ENCODE measurements around the gene JPH3. TPM values are rescaled to one million over a fixed set of nuclear protein-coding genes. Genes with fewer than 3 reads are reported as not detected.

The JPH3 gene
- total RNA-seq, 1 experiment from 2014 or later: not detected

DNA sequence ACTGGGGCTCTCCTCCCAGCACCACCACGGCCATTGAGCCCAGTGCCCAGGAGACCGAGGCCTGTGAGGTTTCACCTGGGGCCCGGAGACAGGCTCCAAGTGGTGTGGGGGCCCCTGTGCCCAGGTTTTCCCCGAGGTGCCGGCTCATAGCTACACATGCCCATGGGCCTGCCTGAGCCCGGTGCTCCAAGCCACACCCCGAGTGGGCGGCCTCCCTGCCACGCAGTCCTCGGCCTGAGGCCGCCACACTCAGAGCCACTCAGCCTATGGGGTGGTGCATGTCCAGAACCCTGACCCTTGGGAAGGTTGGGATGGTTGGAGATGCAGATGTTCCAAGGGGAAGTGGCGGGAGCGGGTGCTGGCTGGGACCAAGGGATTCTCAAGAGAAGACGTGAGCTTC lies 24.1 kb downstream of the JPH3 start:
- DNase-seq (ENCODE audit: low read depth): no peak

DNA sequence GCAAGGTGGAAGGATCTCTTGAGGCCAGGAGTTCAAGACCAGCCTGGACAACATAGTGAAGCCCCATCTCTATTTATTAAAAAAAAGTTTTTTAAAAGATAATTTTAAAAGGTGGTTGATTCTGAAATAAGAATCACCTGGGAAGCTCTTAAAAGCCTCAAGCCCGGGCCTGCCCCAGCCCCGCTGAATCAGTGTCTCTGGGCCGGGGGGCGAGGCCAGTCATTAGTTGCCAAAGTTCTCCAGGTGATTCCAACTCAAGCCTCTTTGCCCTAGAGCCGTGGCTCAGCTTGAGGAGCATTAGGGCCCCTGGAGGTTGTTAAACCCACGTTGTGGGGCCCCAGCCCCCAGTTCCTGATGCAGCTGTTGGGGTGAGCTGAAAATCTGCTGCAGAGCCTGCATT lies 24.6 kb downstream of the JPH3 start:
- no peak for DNase-seq (ENCODE audit: low read depth)

DNA sequence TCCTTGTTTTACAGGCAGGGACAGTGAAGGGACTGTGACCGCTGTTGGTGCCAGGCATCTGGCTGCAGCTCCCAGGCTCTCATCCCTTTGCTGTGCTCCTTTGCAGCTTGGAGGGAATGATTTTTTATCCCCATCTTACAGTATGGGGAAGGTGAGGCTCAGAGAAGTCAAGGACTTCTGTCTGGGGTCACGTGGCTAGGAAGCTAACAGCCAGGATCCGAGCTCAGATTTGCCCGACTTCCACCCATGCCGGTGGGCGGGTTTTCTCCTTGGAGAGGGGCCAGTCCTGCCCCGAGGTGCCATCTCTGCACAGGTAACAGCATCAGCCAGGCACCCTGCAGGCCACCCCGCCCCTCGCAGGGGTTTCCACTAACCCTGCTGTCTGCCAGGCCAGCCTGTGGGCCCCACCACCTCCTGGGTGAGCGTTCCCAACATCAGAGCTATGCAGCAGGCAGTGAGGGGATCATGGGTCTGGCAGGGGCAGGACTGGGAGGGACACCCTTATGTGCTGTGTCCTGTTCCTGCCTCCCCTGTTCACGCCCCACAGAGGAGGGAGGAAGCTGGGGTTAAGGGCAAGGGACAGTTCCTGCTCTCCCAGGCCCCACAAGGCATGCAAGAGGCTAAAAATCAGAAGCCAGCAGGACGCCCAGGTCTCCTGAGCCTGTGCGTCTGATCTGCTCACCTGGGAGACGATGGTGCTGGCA lies 25.4 kb downstream of the JPH3 start:
- no peak for DNase-seq (ENCODE audit: low read depth)

DNA sequence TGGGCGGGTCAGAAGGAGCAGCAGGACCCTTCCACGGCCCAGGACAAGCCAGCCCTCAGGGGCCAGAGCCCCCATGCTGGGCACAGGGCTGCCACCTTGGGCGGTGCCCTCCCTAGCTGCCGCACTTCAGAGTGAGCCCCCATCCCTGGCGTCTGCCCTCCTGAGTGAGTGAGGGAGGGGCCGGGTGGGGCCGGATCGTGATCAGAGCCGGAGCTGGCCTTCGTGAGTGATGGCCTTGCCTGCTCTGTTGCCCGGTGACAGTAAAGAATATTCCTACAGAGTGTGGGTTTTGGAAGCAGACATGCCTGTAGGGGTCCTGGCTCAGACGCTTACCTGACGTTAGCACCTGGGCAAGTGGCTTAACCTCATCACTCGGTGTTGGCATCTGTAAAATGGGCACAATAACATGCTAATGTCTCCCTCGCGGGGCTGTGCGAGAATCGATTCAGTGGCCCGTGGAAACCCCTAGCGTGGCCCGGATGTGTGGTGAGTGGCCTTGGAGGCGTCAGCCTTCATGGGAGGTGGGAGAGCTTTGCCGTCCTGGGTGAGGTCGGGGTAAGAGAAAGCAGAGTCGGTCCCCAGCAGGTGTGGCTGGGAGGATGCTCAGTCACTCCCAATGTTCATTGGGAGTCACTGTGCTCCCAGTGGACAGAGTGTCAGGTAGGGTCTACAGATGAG lies 26.1 kb downstream of the JPH3 start:
- no peak for DNase-seq (ENCODE audit: low read depth)

DNA sequence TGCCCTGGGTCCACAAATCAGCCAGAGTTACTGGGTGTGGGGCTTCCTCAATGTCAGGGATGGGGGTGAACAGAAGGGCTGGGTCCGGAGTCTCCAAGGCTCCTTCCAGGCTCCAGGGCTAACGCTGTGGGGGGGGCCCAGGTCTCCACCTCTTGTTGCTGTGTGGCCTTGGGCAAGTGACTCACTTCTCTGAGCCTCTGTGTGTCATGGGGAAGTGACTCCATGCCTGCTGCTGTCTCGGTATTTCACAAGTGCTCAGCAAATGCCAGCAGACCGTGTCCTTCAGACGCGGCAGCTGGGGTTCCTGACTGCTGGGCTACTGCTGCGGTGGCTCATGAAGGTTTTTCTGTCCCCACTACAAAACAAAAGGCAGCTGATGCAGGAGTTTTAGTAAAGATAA lies 26.6 kb downstream of the JPH3 start:
- DNase-seq (ENCODE audit: low read depth): peak; percentile 51

DNA sequence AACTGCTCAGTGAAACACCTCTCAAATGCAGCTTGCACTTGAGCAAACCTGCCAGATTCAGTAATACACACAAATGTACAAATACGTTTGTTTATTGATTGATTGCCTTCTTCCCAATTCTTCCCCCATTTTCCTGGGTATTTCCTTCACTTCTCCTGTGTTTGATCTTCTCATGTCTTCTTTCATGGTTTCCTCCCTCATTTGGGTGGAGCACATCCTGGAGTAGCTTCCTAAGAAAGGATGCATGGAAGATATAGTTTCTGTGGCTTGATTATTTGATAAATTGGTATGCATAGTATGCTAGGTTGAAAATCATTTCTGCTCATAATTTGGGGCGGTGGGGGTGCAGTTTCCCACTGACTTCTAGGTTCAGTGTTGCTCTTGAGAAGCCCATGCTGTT lies 28.8 kb downstream of the JPH3 start:
- no peak for DNase-seq (ENCODE audit: low read depth)

DNA sequence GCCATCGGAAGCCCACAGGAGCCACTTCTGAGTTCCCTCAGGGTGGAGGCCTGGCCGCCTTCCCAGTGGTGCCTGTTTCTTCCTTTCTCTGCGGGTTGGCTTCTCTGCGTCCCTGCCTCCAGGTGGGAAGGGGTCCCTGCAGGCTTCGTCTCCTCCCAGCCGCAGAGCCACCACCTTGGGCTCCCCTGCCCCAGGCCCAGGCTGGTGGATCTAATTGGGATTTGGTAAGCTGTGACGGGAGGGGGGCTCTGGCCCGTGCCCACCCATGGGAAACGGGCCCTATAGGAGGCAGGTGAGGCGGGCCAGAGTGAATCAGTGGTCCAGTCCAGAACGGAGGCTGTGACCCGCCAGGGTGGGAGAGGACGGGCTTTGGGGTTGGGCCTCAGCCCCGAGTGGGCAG lies 32.1 kb downstream of the JPH3 start:
- DNase-seq (ENCODE audit: low read depth): no peak

DNA sequence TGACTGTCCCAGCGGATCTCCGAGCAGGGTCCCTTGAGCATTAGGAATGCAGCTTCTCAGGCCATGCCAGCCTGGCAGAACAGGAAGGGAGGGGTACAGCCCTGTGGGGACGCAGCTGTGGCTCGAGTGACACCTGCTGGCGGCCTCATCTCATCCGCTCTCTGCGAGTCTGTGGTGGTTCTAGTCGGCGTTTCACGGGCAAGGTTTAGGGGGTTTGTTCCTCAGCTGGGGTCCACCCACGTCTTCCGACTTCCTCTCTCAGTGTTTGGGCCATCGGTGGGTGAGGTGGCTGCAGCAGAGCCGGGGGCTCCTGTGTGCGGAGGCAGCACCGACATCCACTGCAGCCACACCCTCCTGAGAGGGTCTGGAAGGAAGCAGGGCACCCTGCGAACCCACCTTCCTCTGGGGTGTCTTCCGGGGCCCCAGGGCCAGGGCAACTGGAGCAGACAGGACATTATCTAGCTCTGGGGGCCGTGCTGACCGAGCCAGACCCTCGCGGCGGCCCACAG lies 33.3 kb downstream of the JPH3 start:
- DNase-seq (ENCODE audit: low read depth): peak; percentile 42

DNA sequence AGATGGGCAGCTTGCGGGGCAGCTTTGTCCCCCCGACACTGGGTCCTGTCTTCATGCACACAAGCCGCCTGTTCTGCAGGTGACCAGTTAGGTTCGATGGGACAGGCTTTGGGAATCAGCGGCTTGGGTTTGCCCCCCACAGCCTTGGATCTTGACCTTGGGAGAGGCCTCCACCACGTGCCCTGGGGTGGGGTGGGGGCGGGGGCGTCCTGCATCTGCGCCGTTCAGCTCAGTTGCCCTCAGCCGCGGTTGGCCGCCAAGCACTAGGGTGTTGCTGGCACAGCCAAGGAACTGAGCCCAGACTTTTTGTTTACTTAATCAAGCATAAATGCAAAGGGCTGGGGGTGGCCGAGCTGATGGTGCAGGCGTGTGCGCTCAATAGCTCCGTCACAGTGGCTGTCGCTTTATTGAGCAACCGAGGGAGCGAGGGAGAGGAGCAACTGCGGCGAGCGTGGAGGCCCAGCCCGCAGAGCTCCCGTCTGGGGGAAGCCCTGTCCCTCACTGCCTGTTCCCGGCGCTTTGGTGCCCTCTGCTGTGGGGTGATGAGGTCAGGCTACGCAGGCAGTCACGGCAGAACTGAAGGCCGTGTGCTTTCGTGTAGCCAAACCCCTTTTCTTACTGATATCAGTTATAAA lies 33.9 kb downstream of the JPH3 start:
- DNase-seq (ENCODE audit: low read depth): peak; percentile 74

DNA sequence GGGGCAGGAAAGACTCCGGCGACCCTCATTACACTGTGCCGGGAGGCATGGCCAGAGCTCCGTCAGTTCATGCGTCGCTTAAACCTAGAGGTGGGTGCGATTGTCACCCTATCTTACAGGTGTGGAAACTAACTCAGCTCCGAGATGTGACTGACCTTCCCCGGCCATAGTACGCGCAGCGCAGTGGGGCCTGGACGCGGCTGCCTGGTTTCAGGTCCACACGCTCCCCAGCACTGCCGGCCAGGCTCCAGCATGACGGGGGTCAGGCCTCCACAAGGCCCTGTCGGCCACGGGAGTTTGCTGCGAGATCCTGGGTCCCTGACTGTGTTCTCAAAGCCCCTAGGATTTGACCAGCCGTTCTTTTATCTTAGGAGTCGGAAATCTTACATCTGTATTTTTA lies 34.4 kb downstream of the JPH3 start:
- DNase-seq (ENCODE audit: low read depth): no peak

DNA sequence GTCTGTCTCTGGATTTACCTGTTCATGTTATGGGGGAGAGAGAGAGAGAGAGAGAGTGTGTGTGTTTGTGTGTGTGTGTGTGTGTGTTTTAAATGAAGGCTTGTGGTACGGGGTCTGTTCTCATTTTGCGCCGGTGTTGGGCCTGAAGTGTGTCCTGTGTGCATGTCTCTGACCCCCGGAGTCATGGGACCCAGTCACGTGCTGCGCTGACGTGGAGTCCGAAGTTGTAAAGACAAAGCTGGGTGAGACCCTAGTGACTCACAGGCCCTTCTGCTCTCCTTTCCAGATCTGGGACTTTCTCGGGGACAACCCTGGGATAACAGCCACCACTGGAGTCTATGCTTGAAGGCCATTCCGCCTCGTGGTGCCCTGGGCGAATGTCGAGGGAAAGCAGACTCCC lies 35.0 kb downstream of the JPH3 start:
- no peak for DNase-seq (ENCODE audit: low read depth)

DNA sequence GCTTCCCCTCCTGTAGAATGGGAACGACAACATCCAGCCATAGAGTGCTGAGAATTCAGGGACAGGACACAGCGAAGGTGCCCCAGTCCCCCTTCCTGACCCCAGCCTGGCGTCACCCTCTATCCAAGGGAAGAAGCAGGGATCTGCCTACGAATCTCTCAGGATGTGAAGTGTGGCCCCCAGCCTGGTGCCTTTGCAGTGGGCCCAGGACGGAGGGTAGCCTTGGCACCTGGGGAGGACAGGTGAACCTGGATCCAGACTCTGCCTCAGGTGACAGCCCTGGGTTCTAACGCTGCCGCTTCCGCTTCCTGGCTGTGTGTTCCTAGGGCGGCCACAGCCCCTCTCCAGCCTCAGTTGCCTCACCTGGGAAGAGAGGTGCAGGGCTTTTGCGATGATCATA lies 36.4 kb downstream of the JPH3 start:
- DNase-seq (ENCODE audit: low read depth): no peak

DNA sequence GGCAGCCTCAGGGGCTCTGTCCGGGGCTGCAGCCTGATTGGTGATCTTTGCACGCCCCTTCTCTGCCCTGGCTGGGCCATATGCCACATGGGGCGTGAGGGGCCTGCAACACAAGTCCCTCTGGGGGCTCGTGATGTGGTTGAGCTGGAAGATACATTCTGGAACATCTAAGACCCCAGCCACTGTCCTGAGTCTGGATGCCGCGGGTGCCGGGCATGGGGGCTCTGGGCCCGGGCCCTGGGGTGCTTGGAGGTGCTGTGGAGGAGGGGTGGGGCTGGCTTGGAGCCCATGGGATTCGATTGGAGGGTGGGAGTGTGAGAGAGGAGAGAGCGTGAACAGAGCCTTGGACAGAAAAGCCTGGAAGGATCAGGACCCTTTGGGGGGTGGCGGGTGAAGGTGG lies 39.4 kb downstream of the JPH3 start:
- DNase-seq (ENCODE audit: low read depth): no peak

DNA sequence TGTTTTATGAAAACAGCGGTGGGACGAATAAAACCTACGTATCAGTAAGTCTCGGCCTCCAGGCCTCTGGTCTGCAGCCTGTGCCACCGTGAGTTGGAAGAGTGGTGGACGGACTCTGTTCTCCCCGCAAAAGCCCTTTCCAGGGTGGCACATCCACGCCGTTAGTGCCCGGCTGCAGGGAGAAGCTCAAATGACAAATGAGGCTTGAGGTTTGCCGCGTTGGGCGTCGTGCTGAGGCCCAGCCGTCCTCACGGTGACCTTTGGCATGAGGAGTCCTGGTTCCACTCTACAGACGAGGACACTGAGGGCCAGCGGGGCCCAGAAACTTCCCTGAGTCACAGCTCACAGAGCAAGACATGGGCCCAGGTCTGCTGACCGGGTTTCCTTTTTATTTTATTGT lies 40.2 kb downstream of the JPH3 start:
- no peak for DNase-seq (ENCODE audit: low read depth)

DNA sequence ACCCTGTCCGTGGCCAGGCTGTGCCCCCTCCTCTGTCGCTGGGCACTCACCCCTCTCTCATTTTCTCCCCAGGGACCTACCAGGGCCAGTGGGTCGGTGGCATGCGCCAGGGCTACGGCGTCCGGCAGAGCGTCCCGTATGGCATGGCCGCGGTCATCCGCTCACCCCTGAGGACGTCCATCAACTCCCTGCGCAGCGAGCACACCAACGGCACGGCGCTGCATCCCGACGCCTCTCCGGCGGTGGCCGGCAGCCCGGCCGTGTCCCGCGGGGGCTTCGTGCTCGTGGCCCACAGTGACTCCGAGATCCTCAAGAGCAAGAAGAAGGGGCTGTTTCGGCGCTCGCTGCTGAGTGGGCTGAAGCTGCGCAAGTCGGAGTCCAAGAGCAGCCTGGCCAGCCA lies 41.9 kb downstream of the JPH3 start:
- no peak for DNase-seq (ENCODE audit: low read depth)

DNA sequence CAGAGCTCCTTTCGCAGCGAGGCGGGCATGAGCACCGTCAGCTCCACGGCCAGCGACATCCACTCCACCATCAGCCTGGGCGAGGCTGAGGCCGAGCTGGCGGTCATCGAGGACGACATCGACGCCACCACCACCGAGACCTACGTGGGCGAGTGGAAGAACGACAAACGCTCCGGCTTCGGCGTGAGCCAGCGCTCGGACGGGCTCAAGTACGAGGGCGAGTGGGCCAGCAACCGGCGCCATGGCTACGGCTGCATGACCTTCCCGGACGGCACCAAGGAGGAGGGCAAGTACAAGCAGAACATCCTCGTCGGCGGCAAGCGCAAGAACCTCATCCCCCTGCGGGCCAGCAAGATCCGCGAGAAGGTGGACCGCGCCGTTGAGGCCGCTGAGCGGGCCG lies 42.3 kb downstream of the JPH3 start:
- DNase-seq (ENCODE audit: low read depth): no peak

DNA sequence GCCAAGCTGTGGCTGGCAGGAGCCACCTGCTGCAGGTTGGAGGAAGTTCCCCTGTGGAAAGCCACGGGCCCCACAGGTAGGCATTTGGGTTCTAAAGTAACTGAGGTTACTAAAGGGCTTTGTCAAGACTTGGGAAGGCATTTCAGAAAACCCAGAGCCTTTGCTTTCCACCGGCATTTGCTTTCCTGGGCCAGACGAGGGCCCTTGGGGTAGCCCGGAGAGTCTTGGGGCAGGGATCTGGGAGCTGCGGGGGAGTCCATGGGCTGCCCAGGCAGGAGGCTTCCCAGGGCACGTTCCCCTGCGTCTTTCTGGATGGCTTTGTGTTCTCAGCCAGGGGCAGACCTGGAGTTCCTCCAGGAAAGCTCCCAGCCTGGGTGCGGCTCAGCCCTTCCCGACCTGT lies 43.5 kb downstream of the JPH3 start:
- no peak for DNase-seq (ENCODE audit: low read depth)

DNA sequence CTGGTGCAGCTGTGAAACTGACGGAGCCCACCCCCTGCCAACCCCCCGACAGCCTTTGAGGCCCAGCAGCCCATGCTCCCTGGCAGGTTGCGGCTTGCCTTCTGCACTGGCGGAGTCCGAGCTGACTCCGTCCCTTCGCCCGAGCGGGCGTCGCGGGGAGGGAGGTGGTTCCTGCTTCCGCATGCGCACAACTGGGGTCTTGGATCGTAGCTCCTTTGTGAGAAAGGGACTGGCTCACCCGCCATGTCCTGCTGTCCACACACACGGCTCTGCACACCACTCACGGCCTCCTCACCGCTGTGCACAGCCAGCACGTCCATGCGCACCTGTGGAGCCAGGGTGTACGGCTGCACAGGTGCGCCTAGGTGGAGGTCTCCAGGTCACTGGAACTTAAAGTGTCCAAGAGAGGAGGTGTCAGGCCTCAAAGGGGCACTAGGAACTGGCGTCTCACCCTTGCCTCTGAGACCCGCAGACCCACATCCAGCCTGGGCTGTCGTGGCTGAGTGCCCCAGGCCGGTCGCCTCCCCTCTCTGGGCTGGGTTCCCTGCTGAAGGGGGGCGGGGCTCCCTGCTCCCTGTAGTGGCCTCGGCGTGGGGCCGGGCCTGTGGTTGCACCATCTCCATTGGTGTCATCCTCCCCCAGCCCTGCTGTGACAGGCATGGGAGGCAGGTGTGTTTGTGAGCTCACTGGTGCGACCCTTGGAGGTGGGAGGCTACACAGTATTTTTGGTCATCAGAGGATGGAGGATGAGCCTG lies 45.3 kb downstream of the JPH3 start:
- DNase-seq (ENCODE audit: low read depth): no peak

DNA sequence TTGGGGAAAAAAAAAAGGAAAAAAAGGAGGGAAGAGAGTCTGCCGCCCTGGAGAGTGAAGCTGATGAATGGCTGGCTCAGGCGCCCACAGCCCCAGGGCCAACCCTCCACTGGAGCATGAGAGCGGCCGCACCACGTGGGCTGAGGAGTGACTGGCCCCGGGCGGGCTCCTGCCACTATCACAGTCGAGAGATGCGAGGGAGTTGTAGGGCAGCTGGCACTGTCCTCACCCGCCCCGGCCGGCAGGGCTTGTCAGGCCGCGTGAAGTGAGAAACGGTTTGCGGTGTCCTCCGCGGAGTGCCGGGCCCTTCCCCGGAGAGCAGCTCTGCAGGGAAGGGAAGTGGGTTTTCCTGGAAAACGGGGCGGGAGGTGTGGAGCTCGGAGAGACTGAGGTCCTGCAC lies 45.9 kb downstream of the JPH3 start:
- no peak for DNase-seq (ENCODE audit: low read depth)

DNA sequence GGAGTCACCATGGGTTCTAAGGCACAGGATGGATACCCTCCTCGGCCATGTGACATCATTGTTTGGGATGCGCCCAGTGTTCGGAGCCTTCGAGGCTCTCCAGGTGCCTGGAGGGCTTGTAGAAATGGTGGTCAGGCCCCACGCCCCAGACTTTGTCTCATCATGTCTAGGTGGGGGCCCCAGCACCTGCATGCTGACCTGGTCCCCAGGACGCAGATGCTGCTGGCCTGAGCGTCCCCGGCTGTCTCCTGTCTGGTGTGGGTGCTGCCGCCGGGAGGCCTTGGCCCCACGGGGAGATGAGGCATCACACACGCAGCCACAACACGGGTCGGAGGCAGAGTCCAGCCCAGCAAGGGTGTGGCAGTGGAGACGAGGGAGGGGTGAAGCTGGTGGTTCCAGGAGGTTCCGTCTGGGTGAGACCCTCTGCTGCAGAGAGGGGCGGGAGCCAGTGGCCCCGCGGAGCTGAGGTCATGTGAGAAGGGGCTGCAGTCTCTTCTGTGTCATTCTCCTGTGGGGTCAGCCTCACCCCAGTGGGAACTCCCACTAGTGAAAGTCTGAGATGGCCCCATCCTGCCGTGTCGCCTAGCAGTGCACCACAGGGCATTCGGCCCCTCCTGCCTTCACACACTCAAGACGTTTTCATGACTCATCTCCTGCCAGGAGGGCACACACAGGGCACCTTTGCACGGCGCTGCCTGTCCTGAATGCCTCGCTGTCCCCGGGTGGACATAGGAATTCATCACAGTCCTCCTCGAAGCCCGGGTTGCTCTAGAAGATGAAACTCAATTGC lies 46.6 kb downstream of the JPH3 start:
- no peak for DNase-seq (ENCODE audit: low read depth)

DNA sequence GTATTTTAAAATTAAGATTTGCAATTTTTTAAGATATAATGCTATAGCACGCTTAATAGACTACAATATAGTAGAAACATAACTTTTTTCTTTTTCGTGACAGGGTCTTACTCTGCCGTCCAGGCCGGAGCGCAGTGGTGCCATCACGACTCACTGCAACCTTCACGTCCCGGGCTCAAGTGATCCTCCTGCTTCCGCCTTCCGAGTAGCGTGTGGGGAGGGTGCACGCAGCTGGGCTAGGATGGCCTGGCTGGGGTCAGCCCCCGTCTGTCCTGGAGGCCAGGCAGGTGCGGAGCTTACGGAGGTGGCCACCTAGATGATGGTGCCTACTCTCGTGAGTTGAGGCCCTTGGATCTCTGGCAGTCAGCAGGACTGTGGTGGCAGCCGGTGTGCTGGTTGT lies 50.1 kb downstream of the JPH3 start:
- DNase-seq (ENCODE audit: low read depth): no peak

All from LHCN-M2 (cell line).